K562 (cell line): ENCODE data around the gene TAF5L.

Source experiments
- ARID4B ChIP-seq: sonication (generic); formaldehyde crosslinking; IDR thresholded peaks from 2 replicates; pipeline ENCODE4 v1.8.0; 2022; ENCODE audit warnings: mild to moderate bottlenecking, missing genetic modification reagents
- EP300 ChIP-seq: IDR thresholded peaks from 2 replicates; pipeline ENCODE4 v1.6.1; 2012; ENCODE audit warnings: low read length, improper control_type of control experiment
- JUNB ChIP-seq: fragments of 450-650 bp; formaldehyde crosslinking; conservative IDR thresholded peaks from 2 replicates; pipeline ENCODE4 v1.4.0; 2020; ENCODE audit warnings: mild to moderate bottlenecking
- MAFK ChIP-seq: IDR thresholded peaks from 2 replicates; pipeline ENCODE4 v1.6.1; 2011; ENCODE audit warnings: low read length, improper control_type of control experiment
- PML ChIP-seq: IDR thresholded peaks from 2 replicates; pipeline ENCODE4 v1.6.1; 2012; ENCODE audit warnings: low read length, inconsistent platforms
- POLR2AphosphoS5 ChIP-seq: IDR thresholded peaks from 2 replicates; pipeline ENCODE4 v1.6.1; 2011; ENCODE audit warnings: mild to moderate bottlenecking, low read depth, low read length, moderate library complexity; ENCODE audit not compliant: control insufficient read depth, insufficient read depth
- POLR2G ChIP-seq: fragments of 200-400 bp; formaldehyde crosslinking; IDR thresholded peaks from 2 replicates; pipeline ENCODE4 v1.6.1; 2017; ENCODE audit warnings: low read depth, mild to moderate bottlenecking, antibody characterized with exemption, low read length, moderate library complexity
- SMAD1 ChIP-seq: fragments of 150-350 bp; IDR thresholded peaks from 2 replicates; pipeline ENCODE4 v1.6.1; 2014; ENCODE audit warnings: low read length, low read depth; ENCODE audit not compliant: partially characterized antibody
- SP2 ChIP-seq: IDR thresholded peaks from 2 replicates; pipeline ENCODE4 v1.6.1; 2011; ENCODE audit warnings: mild to moderate bottlenecking, low read depth, low read length, moderate library complexity; ENCODE audit not compliant: poor library complexity, severe bottlenecking; ENCODE audit errors: extremely low read depth
- TCF7L2 ChIP-seq: fragments of 150-350 bp; IDR thresholded peaks from 2 replicates; pipeline ENCODE4 v1.6.1; 2016; ENCODE audit warnings: low read depth, mild to moderate bottlenecking, low read length, moderate library complexity
- THAP7 ChIP-seq: fragments of 250-450 bp; sonication (Bioruptor Pico); IDR thresholded peaks from 2 replicates; pipeline ENCODE4 v1.5.0; 2021
- ZNF274 ChIP-seq: IDR thresholded peaks from 2 replicates; pipeline ENCODE4 v1.6.1; 2011; ENCODE audit warnings: low read depth, mild to moderate bottlenecking, low read length, moderate library complexity, borderline replicate concordance
- ZNF644 ChIP-seq: fragments of 200-800 bp; sonication (Bioruptor generic); IDR thresholded peaks from 2 replicates; pipeline ENCODE4 v1.6.1; 2016; ENCODE audit warnings: low read depth, missing genetic modification characterization, missing compliant biosample characterization

- no peak for TF ChIP-seq ARID4B (CRISPR knock-in tag)
- TF ChIP-seq MAFK, result no peak
- TF ChIP-seq TCF7L2, result no peak
- no peak for TF ChIP-seq SP2
- TF ChIP-seq ZNF644 (tag), result no peak
- no peak for TF ChIP-seq PML
- TF ChIP-seq EP300, result no peak
- no peak for TF ChIP-seq JUNB (CRISPR knock-in tag)
- TF ChIP-seq THAP7 (CRISPR knock-in tag), result no peak
- TF ChIP-seq SMAD1, result no peak
- no peak for TF ChIP-seq ZNF274
- TF ChIP-seq POLR2G, result no peak
- no peak for TF ChIP-seq POLR2AphosphoS5
Measured at GRCh38 chr1:229567109-229567868, 58.6 kb downstream of the TAF5L start.
